GM21825 (cell line): Measurements from ENCODE around the gene DRC3.
A peak's percentile ranks its signal among the peaks of the same experiment; 100 is the strongest.

ENCODE experiments used
- ATAC-seq: cut with Tn5 transposase; IDR thresholded peaks from one replicate; pipeline ENCODE4 v1.9.1; 2021; ENCODE audit warnings: mild to moderate bottlenecking, moderate library complexity; ENCODE audit not compliant: unreplicated experiment

Gene DRC3

GRCh38 chr17:18018411-18018921 is 45.8 kb downstream of the DRC3 start:
- no peak for ATAC-seq

GRCh38 chr17:18019838-18020154 is 47.1 kb downstream of the DRC3 start:
- ATAC-seq: no peak

GRCh38 chr17:18020971-18021370 is 48.3 kb downstream of the DRC3 start:
- no peak for ATAC-seq

GRCh38 chr17:18021372-18021771 is 48.7 kb downstream of the DRC3 start:
- no peak for ATAC-seq

- ATAC-seq: no peak
Measured at GRCh38 chr17:18025241-18025944, 52.7 kb downstream of the DRC3 start.

GRCh38 chr17:18025945-18026776 is 53.5 kb downstream of the DRC3 start:
- ATAC-seq: no peak

- ATAC-seq: no peak
Measured at GRCh38 chr17:18027280-18027679, 54.6 kb downstream of the DRC3 start.

- ATAC-seq: no peak
Measured at GRCh38 chr17:18028114-18028951, 55.7 kb downstream of the DRC3 start.

GRCh38 chr17:18028952-18029540 is 56.4 kb downstream of the DRC3 start:
- no peak for ATAC-seq

GRCh38 chr17:18031955-18032354 is 59.3 kb downstream of the DRC3 start:
- ATAC-seq: no peak

GRCh38 chr17:18033442-18034099 is 60.9 kb downstream of the DRC3 start:
- ATAC-seq: peak; percentile 53

GRCh38 chr17:18035704-18036103 is 63.0 kb downstream of the DRC3 start:
- no peak for ATAC-seq

GRCh38 chr17:18037486-18037885 is 64.8 kb downstream of the DRC3 start:
- no peak for ATAC-seq

GRCh38 chr17:18038149-18038850 is 65.6 kb downstream of the DRC3 start:
- no peak for ATAC-seq

GRCh38 chr17:18038861-18039534 is 66.3 kb downstream of the DRC3 start, which contains the start of the genes ATPAF2 and GID4:
ATPAF2 (minus strand) TSS chr17:18039168; CDS start chr17:18039013, 155 bp downstream.
GID4 (plus strand) TSS chr17:18039408; CDS start chr17:18039465, 57 bp downstream.
- peak; percentile 84 for ATAC-seq

- ATAC-seq: peak; percentile 26
Measured at GRCh38 chr17:18039535-18040260, 67.0 kb downstream of the DRC3 start.

- ATAC-seq: no peak
Measured at GRCh38 chr17:18040261-18040858, 67.7 kb downstream of the DRC3 start.

- no peak for ATAC-seq
Measured at GRCh38 chr17:18041776-18042175, 69.1 kb downstream of the DRC3 start.
